SU-DHL-6 (cell line): ENCODE results near the gene CLEC4C.
"Not testable (repeated sequence)": the region's sequence is repeated elsewhere in the genome, so short reads cannot be mapped to it uniquely, and the experiment has no call there.

Experiments used
- CTCF ChIP-seq: fragments of 200-600 bp; sonication (generic); IDR thresholded peaks from one replicate; pipeline ENCODE4 v1.5.1; 2017; ENCODE audit warnings: antibody characterized with exemption, mild to moderate bottlenecking, low read length, moderate library complexity; ENCODE audit not compliant: insufficient read depth, poor library complexity, severe bottlenecking
- EZH2phosphoT487 ChIP-seq: fragments of 200-600 bp; sonication (generic), shearing (Covaris generic); conservative IDR thresholded peaks from 2 replicates; pipeline ENCODE4 v1.6.1; 2018; ENCODE audit warnings: mild to moderate bottlenecking, antibody characterized with exemption, low read length, moderate library complexity, mixed read lengths

- not testable (repeated sequence) for TF ChIP-seq CTCF, EZH2phosphoT487
Observed at GRCh38 chr12:7788884-7789528, 41.8 kb upstream of the CLEC4C start, which contains the start of gene NANOG.
